RKO (cell line): ENCODE results near the gene CFAP299.
A peak's percentile ranks its signal among the peaks of the same experiment; 100 is the strongest.

Source experiments
- DNase-seq: peaks from one replicate; pipeline ENCODE4 v3.0.0-alpha.2; 2016; ENCODE audit warnings: low spot score

CFAP299 gene

GRCh38 chr4:80515496-80515895 lies 180.0 kb downstream of the CFAP299 start:
- no peak for DNase-seq

GRCh38 chr4:80521438-80521837 lies 185.9 kb downstream of the CFAP299 start:
- no peak for DNase-seq

GRCh38 chr4:80526697-80527096 lies 191.2 kb downstream of the CFAP299 start:
- DNase-seq: no peak

- DNase-seq: peak; percentile 1
Measured at GRCh38 chr4:80529026-80529425, 193.5 kb downstream of the CFAP299 start.

GRCh38 chr4:80532674-80533333 lies 197.3 kb downstream of the CFAP299 start:
- no peak for DNase-seq

- DNase-seq: no peak
Measured at GRCh38 chr4:80535551-80535950, 200.0 kb downstream of the CFAP299 start.

- peak; percentile 76 for DNase-seq
Measured at GRCh38 chr4:80538276-80538926, 202.9 kb downstream of the CFAP299 start.

- no peak for DNase-seq
Measured at GRCh38 chr4:80539190-80539589, 203.7 kb downstream of the CFAP299 start.

- DNase-seq: no peak
Measured at GRCh38 chr4:80540349-80540748, 204.8 kb downstream of the CFAP299 start.

- DNase-seq: no peak
Measured at GRCh38 chr4:80540785-80541469, 205.4 kb downstream of the CFAP299 start.

- no peak for DNase-seq
Measured at GRCh38 chr4:80542747-80543146, 207.2 kb downstream of the CFAP299 start.

- no peak for DNase-seq
Measured at GRCh38 chr4:80560337-80560736, 224.8 kb downstream of the CFAP299 start.

- no peak for DNase-seq
Measured at GRCh38 chr4:80566203-80566872, 230.8 kb downstream of the CFAP299 start.

- no peak for DNase-seq
Measured at GRCh38 chr4:80568891-80569290, 233.4 kb downstream of the CFAP299 start.

- DNase-seq: no peak
Measured at GRCh38 chr4:80576796-80577195, 241.3 kb downstream of the CFAP299 start.

- DNase-seq: no peak
Measured at GRCh38 chr4:80578001-80578400, 242.5 kb downstream of the CFAP299 start.

GRCh38 chr4:80585542-80585941 lies 250.0 kb downstream of the CFAP299 start:
- no peak for DNase-seq

- no peak for DNase-seq
Measured at GRCh38 chr4:80586716-80587115, 251.2 kb downstream of the CFAP299 start.

- DNase-seq: no peak
Measured at GRCh38 chr4:80587871-80588385, 252.4 kb downstream of the CFAP299 start.

GRCh38 chr4:80592950-80593349 lies 257.4 kb downstream of the CFAP299 start:
- peak; percentile 22 for DNase-seq

GRCh38 chr4:80594701-80595100 lies 259.2 kb downstream of the CFAP299 start:
- DNase-seq: no peak

GRCh38 chr4:80608281-80608980 lies 272.9 kb downstream of the CFAP299 start:
- no peak for DNase-seq
